GM18873 (cell line): Measurements from ENCODE around the gene RPL35A.
"Not testable (repeated sequence)": the region's sequence is repeated elsewhere in the genome, so short reads cannot be mapped to it uniquely, and the experiment has no call there.

Experiments
- ATAC-seq: cut with Tn5 transposase; IDR thresholded peaks from one replicate; pipeline ENCODE4 v1.9.1; 2021; ENCODE audit warnings: mild to moderate bottlenecking, moderate library complexity, moderate number of reproducible peaks; ENCODE audit not compliant: unreplicated experiment, low FRiP score

Gene RPL35A

DNA sequence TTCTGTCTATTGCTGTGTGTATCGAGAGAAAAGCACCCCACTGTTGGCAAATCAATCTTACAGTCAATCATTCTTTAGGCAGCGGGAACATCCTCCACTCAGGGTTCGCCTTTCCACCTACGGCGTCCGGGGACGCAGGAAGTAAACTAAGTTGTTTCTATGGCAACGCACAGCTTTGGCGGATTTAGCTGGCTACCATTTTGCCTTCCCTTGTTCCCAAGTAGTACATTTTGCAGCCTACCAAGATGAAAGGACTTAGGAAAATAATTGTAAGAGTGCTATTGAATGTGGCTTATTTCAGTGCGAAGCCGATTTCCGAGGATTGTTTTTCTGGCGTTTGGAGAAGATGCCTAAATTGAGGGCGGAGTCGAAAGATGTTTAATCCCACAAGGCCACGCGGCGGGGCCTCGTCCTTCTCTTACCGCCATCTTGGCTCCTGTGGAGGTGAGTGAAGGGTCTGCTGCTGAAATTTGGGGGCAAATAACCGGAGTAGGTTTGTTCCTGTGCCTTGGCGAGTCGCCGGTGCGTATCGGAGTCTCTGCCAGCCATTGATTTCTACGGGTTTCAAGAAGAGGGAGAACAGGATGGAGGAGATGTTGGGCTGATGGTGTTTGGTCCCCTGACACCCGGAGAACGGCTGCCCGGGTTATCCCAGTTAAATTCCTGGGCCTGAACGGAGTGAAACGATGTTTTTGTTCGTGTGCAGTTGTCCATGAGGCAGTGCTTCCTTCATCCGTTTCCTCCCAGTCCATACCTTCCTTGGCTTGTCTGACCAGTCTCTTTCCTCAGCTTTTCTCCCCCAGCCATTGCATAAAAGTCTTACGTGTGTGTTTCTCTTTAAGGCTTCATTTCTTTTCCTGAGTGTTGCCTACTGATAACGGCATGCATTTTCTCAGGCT, at the start of gene RPL35A:
Gene RPL35A, plus strand, starts transcription at position 413 of the 899 bp plus-strand sequence. CDS start 778 bp downstream, outside the sequence.
- ATAC-seq, result peak; percentile 88

DNA sequence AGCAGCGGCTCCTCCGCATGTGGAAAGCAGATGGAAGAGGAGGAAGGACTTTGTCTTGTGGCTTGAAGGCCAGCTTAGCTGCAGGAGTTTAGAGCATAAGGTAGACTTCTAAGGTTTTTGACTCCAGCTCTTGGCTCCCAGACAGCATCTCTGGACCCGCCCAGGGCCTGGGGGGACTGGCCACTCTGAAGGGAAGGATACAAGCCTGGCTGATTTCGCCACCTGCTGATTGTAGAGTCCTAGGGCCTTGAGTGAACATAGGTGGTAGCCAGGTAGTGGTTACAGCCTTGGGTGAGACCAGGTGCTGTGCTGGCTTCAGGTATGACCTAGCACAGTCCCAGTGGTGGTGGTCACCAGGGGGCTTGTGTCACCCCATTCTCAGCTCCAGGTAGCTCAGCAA, 48.4 kb upstream of the RPL35A start:
- no peak for ATAC-seq

DNA sequence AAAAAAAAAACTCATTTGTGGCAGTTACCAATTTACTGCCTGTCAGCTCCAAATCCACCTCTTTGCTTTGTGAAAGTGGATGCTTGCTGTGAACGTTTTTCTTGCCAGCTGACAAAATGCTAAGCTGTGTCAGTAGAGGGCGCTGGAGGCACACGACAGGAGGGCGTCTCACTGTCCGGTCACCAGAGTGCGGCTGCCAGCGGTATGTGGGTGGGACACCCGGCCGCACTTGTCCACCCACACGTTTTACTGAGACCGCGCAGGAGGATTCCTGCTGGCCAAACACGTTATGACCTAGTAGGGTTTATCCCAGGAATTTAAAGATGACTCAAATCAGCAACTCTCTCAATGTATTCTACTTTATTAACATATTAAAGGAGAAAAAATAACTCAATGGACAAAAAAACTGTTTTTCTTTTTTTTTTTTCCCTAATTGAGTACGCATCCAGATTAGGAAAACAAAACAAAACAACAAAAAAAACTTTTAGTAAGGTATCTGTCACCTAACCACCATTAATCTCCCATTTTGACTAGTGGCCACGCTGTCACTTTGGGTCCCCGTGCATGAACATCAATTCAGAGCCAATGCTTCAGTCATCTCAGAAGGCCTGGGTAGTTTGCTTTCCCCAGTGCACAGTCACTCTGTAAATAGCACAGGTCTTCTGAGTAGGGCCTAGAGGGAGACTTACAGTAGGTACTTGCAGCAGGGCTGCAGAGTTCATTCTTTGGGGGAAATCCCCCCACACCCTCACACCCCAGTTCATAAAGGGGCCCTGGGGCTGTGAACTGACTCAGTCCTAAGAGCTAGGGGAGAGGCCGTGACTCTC, 43.8 kb upstream of the RPL35A start:
- ATAC-seq, result peak; percentile 79

DNA sequence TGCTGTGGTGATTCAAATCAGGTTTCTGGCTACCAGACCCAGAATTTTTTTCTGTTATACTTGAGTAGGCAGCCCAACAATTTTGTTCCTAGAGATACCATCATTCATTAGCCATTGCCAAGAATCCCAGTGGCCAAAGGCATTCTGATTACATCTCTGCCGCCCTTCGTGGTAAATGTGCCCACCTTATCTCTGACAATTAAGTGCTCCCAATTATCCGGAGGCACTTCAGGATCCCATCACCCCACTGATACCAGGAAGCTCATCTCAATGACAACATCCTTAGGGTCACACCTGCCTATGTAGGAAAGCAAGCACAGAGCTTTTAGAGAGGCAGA, 43.2 kb upstream of the RPL35A start:
- no peak for ATAC-seq

DNA sequence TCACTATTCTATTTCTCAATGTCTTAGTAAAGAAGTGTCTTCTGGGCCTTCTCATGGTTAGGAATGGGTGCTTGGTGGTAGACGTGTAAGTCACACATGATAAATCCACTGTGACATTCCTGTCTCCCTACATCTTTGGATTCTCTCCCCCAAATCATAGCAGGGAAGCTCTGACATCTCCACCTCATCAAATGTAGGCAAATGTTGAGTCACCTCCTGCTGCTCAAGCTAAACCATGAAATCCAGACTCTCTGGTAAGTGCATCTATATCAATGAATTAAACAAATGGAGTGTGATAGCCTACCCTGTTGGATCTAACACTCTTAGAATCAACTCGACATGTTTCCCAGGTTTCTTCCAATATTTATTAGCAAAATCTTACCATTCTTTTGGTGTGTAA, 42.8 kb upstream of the RPL35A start:
- ATAC-seq, result no peak

DNA sequence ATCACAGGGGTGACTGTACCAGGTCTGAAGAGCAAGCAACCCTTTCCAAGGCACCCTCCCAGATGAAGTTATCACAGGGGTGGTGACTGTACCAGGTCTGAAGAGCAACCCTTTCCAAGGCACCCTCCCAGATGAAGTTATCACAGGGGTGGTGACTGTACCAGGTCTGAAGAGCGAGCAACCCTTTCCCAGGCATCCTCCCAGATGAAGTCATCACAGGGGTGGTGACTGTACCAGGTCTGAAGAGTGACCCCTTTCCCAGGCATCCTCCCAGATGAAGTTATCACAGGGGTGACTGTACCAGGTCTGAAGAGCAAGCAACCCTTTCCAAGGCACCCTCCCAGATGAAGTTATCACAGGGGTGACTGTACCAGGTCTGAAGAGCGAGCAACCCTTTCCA, 41.4 kb upstream of the RPL35A start:
- not testable (repeated sequence) for ATAC-seq

DNA sequence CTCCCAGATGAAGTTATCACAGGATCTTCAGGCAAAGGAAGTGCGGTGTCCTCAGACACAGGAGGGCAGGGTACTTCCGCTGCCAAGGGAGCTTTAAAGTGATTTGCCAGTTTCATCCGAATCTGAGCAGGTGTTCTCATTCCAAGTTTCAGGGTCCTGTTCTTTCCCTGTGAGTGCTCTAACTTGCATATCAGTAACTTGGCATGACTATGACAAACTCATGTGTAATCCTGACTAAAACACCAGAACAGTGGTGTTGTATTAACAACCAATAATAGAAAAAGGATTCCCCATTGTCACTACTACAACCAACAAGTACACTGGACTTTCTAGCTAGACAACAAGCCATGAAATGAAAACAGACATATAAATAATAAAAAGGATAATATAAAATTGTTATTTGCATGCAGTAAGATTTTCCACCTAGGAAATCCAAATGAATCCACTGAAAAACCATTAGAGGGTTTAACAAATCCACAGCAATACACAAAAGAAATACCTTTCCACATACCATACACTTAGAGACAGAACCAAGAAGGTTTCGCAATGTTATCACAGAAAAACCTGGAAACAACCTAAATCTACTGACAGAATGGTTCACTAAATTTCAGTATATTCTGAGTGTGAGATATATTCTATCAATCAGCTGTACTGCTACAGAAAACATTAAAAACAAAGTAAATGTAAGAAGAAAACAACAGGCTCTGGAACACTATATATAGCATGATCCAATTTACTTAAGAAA, 40.9 kb upstream of the RPL35A start:
- ATAC-seq, result no peak

DNA sequence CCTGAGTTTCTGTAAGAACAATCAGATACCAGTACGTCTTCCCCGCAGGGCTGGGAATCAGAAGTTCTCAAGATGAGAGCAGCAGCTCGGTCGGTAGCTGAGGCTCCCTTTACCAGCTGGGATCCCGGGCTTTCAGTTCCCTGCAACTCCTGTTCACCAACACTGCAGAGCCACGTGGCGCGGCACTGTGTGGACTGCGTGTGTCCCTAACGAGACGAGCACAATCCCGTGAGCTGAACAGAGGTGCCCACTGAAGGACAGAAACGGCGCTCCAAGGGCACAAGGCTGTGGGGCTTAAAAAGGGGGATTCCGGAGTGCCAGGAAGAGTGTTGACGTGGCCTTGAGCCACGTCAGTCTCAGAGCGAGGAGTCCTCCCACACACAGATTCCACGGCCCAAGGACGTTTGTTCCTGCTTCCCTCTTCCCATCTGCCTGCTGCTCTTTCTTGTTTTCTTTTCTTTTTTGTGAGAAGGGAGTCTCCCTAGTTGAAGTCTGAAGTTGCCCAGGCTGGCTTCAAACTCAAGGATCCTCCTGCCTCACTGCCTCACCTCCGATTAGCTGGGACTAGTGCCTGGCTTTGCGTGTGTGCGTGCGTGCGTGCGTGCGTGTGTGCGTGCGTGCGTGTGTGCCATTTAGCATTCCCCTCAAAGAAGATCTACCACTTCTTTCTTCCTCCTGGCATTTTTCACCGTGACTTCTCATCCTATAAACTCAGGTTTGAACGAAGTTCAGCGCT, 37.1 kb upstream of the RPL35A start:
- ATAC-seq, result no peak

DNA sequence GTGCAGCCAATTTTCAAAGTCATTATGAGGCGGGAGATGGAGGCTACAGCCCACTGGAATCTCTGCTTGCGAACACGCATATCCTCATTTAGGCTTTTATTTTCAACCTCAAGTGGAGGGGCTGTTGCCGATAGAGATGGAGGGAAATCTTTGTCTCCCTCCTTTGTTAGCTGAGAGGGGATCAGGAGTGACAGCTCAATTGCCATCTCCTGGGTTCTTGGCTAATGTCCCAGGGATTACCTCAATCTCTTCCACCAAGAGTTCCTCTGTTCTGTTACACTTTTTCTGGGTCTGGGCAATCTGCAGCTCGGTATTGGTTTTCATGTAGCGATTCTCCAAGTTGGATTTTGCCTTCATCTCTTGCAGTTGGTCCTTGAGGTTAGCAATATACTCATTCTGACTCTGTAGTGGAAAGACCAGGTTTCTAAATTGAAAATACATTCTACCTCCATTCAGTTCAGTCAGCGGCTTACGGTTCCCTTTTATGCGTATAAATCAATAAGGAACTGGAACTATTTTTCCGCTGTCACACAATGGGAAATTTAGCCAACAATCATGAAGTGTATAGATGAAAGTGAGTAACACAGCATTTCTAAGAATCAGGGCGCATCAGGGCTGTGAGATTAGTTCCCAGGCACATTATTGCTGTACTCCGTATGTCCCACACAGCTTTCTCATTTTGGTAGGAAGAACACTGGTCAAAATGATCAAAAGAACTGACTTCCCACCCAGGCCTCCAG, 36.2 kb upstream of the RPL35A start:
- no peak for ATAC-seq

DNA sequence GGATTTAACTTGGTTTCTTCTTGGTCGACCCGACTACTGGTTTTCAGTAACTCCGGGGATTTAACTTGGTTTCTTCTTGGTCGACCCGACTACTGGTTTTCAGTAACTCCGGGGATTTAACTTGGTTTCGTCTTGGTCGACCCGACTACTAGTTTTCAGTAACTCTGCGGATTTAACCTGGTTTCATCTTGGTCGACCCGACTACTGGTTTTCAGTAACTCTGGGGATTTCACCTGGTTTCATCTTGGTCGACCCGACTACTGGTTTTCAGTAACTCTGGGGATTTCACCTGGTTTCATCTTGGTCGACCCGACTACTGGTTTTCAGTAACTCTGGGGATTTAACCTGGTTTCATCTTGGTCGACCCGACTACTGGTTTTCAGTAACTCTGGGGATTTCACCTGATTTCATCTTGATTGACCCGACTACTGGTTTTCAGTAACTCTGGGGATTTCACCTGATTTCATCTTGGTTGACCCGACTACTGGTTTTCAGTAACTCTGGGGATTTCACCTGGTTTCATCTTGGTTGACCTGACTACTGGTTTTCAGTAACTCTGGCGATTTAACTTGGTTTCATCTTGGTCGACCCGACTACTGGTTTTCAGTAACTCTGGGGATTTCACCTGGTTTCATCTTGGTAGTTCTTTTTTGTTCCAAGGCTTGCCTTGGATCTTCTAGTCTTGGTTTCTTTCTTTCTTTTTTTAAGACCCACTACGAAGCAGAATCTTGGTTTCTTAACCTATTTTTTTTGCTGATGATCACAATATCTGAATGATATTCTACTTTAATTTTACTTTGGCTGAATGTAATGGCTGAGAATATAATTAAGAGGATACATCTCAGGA, 28.3 kb upstream of the RPL35A start:
- not testable (repeated sequence) for ATAC-seq

DNA sequence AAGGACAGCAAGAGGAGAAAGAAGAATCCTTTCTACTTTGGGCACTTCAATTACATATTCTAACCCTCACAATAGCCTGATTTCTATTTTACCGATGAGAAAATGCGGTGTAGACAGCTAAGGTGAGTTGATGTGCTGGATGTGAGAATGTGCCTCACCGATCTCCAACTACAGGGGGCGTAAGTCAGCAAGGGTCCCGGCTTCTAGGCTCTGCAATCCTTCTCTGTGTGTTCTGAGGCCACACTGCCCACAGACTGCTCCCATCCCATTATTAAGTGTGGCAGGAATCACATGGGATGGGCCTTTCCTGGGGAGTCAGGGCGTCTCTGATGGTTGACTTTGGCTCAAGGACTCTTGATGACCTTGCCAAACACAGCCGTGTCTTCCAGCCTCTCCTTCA, 23.6 kb upstream of the RPL35A start:
- no peak for ATAC-seq

DNA sequence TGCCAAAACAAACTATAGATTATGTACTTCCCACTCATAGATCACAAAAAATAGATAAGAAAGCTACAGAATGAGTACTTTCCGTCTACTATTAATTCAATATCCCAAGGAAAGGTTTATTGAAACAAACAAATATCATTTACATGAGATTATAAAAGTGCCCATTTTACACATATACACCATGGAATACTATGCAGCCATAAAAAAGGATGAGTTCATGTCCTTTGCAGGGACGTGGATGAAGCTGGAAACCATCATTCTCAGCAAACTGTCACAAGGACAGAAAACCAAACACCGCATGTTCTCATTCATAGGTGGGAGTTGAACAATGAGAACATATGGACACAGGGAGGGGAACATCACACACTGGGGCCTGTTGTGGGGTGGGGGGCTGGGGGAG, 22.4 kb upstream of the RPL35A start:
- not testable (repeated sequence) for ATAC-seq

DNA sequence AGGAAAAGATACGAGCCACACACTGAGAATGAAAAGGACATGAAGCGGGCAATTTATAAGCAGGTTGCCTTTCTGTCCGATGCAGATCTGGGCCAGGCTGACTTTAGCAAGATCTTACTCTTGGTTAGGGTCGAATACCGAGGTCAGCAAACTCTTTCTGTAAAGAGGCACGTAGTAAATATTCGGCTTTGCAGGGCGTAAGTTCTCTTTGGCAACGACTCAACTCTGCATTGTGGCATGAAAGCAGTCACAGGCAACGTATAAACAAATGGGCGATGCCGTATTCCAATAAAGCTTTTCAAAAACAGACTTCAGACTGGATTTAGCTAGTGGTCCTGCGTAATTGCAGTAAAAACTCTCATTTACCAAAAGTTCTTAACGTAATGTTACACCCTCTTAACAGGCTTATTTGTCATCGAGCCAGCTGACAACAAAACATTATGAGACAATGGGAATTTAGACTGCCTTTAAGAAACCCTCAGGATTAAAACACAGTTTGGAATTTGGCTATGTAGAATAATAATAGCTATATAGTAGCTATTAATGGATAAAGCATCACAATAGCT, 13.1 kb upstream of the RPL35A start:
- no peak for ATAC-seq

DNA sequence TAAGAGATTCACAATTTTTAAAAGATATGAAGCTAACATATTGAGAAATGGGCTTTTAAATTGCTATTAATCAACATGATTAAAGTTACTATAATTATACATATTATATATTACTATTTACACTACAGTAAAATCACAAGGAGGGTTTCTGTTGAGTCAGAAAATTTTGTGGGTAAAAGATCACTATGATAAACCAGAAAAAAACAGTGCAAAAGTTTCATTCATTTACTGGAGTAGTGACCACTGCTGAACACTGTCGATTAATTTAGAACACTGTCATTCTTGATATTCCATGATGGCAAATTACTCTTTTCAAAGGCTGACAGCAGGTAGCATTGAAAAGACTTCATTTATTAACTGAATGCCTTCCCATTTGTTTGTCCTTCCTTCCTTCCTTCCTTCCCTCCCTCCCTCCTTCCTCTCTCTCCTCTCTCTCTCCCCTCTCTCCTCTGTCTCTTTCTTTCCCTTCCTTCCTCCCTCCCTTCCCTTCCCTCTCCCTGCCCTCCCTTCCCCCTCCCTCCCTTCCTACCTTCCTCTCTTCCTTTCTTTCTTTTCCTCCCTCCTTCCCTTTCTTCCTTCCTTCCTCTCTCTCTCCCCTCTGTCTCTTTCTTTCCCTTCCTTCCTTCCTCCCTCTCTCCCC, 9.1 kb upstream of the RPL35A start:
- no peak for ATAC-seq

DNA sequence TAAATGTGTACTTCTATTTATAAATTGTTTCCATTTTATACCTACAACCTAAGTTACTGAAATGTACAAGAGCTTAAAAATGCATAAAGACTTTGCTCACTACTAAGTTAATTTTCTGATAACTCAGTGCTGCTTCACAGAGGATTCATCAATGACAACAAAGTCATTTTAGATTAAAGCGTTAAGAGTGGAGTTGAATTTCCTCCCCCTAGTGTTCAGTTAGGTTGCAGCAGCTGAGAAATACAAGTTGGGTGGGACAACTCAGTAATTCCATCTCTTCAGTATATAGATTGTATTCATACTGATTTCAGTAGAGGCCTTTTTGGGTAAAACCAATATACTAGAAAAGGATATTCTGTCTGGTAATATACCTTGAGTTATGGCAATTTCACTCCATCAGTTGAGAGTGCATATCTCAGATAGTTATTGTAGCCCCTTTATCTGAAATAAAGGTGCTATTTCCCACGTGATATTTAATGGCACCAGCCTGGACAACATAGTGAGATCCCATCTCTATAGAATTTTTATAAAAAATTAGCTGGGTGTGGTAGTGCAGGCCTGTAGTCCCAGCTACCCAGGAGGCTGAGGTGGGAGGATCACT, 6.9 kb upstream of the RPL35A start:
- no peak for ATAC-seq

DNA sequence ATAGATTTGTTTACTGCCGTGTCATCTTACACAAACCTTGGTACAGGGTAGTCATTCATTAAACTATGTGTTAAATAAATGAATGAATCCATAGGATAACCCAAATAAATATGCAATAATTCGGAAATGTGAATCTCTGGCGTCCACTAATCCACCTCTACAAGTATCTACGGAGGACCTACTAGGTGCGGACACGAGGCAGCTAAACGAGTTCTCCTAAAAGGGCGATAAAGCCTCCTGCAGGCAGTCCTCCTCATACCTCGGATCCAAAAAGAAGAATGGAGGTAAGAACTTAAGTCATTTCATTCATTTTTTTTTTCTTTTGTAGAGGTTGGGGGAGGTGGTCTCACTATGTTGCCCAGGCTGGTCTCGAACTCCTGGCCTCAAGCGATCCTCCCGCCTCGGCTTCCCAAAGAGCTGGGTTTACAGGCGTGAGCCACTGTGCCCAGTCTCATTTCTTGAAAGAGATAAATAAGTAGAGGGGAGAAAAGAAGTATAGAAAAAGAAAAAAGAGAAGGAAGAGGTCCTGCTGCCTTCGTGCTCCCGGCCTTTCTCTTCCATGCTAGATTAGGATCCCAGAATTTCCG, 706 bp upstream of the RPL35A start:
- no peak for ATAC-seq

DNA sequence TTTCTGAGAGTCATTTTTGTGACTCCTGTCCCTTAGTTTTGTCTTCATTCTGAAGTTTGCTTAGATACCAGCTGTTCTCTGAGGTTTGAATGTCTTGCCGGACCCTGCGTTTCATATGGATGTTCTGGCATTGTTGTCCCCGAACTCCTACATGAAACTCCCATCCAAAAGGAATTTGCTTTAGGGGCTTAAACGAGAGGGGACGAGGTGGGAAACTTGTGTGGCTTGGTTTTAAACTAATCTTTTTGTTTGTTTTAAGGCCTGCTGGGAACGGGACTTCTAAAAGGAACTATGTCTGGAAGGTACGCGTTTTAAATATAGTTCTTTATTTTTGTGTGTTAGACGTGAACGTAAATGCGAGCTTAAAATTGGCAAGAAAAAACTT, 679 bp downstream of the RPL35A start:
- no peak for ATAC-seq
